Measurements from ENCODE around the gene PCDH18. TPM values are rescaled to one million over a fixed set of nuclear protein-coding genes. Genes with fewer than 3 reads are reported as not detected.
"Not testable (repeated sequence)": the region's sequence is repeated elsewhere in the genome, so short reads cannot be mapped to it uniquely, and the experiment has no call there.

Gene PCDH18
- total RNA-seq, 4 donors from 2014 or later, result 6.3 to 46.2 (median 11.1) TPM

GRCh38 chr4:137523329-137523728 is 9.0 kb downstream of the PCDH18 start:
- DNase-seq, result no peak
- TF ChIP-seq CTCF (IDR thresholded peaks at IDR 0.05) (no peak), POLR2A (IDR thresholded peaks at IDR 0.05) (no peak)
- H3K36me3 ChIP-seq, result no peaks in the 10 kb centered on the region
- H3K4me3 ChIP-seq, result no peak overlapping the region
- H3K4me1 ChIP-seq, result no peaks in the 10 kb centered on the region
- H3K27me3 ChIP-seq, result no peaks in the 10 kb centered on the region
- H3K9me3 ChIP-seq, result no peaks in the 10 kb centered on the region
- H3K27ac ChIP-seq, result no peak overlapping the region

- no peaks in the 10 kb centered on the region for H3K36me3 ChIP-seq
- no peaks in the 10 kb centered on the region for H3K9me3 ChIP-seq
- no peak overlapping the region for H3K4me3 ChIP-seq
- no peak overlapping the region for H3K27ac ChIP-seq
- DNase-seq, result no peak
- H3K27me3 ChIP-seq, result no peaks in the 10 kb centered on the region
- TF ChIP-seq CTCF (IDR thresholded peaks at IDR 0.05) (no peak), POLR2A (IDR thresholded peaks at IDR 0.05) (no peak)
- no peaks in the 10 kb centered on the region for H3K4me1 ChIP-seq
These were observed 11.2 kb downstream of the PCDH18 start for GRCh38 chr4:137521053-137521452.

DNA sequence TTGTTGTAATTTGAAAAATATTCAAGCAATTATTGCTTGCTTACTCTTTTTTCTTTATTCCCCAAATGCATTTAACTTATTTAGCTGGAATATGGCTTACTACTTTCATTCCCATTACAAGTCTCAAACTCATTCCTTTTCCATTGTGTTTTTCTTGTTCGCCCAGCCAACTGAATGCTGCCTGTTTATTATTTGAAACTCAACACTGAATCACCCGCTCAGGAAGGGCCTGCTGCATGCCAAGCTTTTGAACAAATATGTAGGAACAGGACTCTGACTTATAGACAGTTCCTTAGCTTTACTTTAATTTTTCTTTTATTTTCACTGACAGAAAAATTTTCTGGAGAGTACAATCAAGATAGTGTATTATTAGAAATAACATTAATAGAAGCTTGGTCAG is 12.9 kb downstream of the PCDH18 start:
- no peak overlapping the region for H3K4me3 ChIP-seq
- H3K27ac ChIP-seq, result no peak overlapping the region
- TF ChIP-seq POLR2A (IDR thresholded peaks at IDR 0.05) (no peak), CTCF (IDR thresholded peaks at IDR 0.05) (no peak)
- no peak for DNase-seq
- no peaks in the 10 kb centered on the region for H3K4me1 ChIP-seq
- H3K27me3 ChIP-seq, result no peaks in the 10 kb centered on the region
- H3K36me3 ChIP-seq, result no peaks in the 10 kb centered on the region
- no peaks in the 10 kb centered on the region for H3K9me3 ChIP-seq

DNA sequence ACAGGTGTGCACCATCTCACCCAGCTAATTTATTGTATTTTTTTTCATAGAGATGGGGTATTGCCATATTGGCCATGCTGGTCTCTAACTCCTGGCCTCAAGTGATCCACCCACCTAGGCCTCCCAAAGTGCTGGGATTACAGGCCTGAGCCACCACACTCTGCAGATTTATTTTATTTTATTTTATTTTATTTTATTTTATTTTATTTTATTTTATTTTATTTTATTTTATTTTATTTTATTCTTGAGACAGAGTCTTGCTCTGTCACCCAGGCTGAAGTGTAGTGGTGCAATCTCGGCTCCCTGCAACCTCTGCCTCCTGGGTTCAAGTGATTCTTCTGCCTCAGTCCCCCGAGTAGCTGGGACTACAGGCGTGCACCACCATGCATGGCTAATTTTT is 15.0 kb downstream of the PCDH18 start:
- not testable (repeated sequence) for H3K4me3 ChIP-seq, H3K27me3 ChIP-seq, H3K27ac ChIP-seq, H3K36me3 ChIP-seq, DNase-seq, H3K9me3 ChIP-seq, H3K4me1 ChIP-seq

- DNase-seq, result no peak
- Histone ChIP-seq H3K4me1 (no peaks in the 10 kb centered on the region), H3K4me3 (no peak overlapping the region), H3K9me3 (no peaks in the 10 kb centered on the region), H3K27me3 (no peaks in the 10 kb centered on the region), H3K27ac (no peak overlapping the region), H3K36me3 (no peaks in the 10 kb centered on the region)
- TF ChIP-seq POLR2A (IDR thresholded peaks at IDR 0.05) (no peak), CTCF (IDR thresholded peaks at IDR 0.05) (no peak)
These were observed 17.7 kb downstream of the PCDH18 start for GRCh38 chr4:137514406-137515111.

DNA sequence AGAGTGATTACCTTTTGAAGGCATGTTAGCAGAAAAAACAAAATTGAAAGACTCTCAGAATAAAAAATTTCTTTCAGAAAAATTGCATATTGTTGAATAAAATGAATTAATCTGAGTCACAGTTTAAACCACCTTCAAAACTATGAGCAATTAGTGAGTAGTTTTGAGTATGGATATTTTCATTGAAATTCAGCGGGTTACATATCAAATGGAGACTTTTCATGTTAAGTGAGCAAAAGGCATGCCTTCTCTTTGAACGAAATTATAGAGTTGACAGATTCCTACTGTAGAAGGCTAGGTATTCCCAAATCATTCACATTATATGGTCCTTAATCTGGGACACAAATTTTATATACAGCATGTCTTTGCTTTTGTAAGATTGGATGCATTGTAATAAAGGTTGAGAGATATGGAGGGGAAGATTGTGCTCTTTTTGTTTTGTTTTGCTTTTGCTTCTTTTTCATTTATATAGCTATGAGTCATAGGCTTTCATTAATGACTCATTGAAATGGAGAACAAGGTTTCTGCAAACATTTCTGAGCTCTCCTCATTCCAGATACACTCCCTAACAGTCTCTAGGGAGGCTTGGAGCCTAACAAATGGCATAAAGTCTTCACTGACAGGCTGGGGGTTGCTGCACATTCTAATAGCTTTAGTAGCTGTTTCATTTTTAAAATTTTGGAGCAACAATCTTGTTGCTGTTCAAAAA is 21.6 kb downstream of the PCDH18 start:
- peak overlapping the region in 1 of 4 donors; percentile 30 for H3K27ac ChIP-seq
- TF ChIP-seq CTCF (IDR thresholded peaks at IDR 0.05) (no peak), POLR2A (IDR thresholded peaks at IDR 0.05) (no peak)
- H3K36me3 ChIP-seq, result no peaks in the 10 kb centered on the region
- no peak overlapping the region for H3K4me3 ChIP-seq
- H3K9me3 ChIP-seq, result no peaks in the 10 kb centered on the region
- DNase-seq, result no peak
- no peaks in the 10 kb centered on the region for H3K27me3 ChIP-seq
- H3K4me1 ChIP-seq, result no peaks in the 10 kb centered on the region
